Measurements from ENCODE around the gene TRAPPC2B.

Gene TRAPPC2B

GRCh38 chr19:57362997-57363687, at the start of gene TRAPPC2B, which contains the start of gene ZNF547:
TSS of gene TRAPPC2B (plus strand) at chr19:57363551. CDS start at chr19:57364834, 1,283 bp downstream.
TSS of gene ZNF547 (plus strand) at chr19:57363551. CDS start at chr19:57368556, 5,005 bp downstream.
- H3K9ac ChIP-seq (ENCODE audit: low read depth, low read length), result peak within 1 kb of the TSS; percentile 64
- 0 out of 2 replicates have a peak, but pooled peaks cover 8% of the 10 kb centered on the region for H3K4me1 ChIP-seq (ENCODE audit: control insufficient read depth, insufficient read depth, low read length)
- no peaks in the 10 kb centered on the region for H3K27me3 ChIP-seq (ENCODE audit: control insufficient read depth, insufficient read depth, low read length)
- H3K4me3 ChIP-seq (ENCODE audit: low read depth, low read length), result peak within 1 kb of the TSS; percentile 84
- peaks cover 9% of the 10 kb centered on the region; the same call in 1 of the 2 replicates for H3K36me3 ChIP-seq (ENCODE audit: control insufficient read depth, insufficient read depth, low read length)
- H3K9me3 ChIP-seq (ENCODE audit: control insufficient read depth, insufficient read depth, low read length), result no peaks in the 10 kb centered on the region
- H3K27ac ChIP-seq (ENCODE audit: low read depth, low read length), result peak within 1 kb of the TSS; percentile 75

GRCh38 chr19:57314146-57314545, 49.2 kb upstream of the TRAPPC2B start:
- Histone ChIP-seq H3K36me3 (ENCODE audit: control insufficient read depth, insufficient read depth, low read length) (no peaks in the 10 kb centered on the region), H3K4me1 (ENCODE audit: control insufficient read depth, insufficient read depth, low read length) (peaks cover 8% of the 10 kb centered on the region; the same call in 1 of the 2 replicates), H3K9ac (ENCODE audit: low read depth, low read length) (no peak overlapping the region), H3K9me3 (ENCODE audit: control insufficient read depth, insufficient read depth, low read length) (no peaks in the 10 kb centered on the region), H3K27ac (ENCODE audit: low read depth, low read length) (no peak overlapping the region), H3K27me3 (ENCODE audit: control insufficient read depth, insufficient read depth, low read length) (no peaks in the 10 kb centered on the region; the same call in 1 of the 2 replicates), H3K4me3 (ENCODE audit: low read depth, low read length) (no peak overlapping the region)

- H3K4me3 ChIP-seq (ENCODE audit: low read depth, low read length), result no peak overlapping the region
- no peak overlapping the region for H3K27ac ChIP-seq (ENCODE audit: low read depth, low read length)
- peaks cover 21% of the 10 kb centered on the region for H3K4me1 ChIP-seq (ENCODE audit: control insufficient read depth, insufficient read depth, low read length)
- H3K27me3 ChIP-seq (ENCODE audit: control insufficient read depth, insufficient read depth, low read length), result no peaks in the 10 kb centered on the region; the same call in 1 of the 2 replicates
- no peaks in the 10 kb centered on the region for H3K9me3 ChIP-seq (ENCODE audit: control insufficient read depth, insufficient read depth, low read length)
- H3K9ac ChIP-seq (ENCODE audit: low read depth, low read length), result no peak overlapping the region
- no peaks in the 10 kb centered on the region for H3K36me3 ChIP-seq (ENCODE audit: control insufficient read depth, insufficient read depth, low read length)
Measured at GRCh38 chr19:57317503-57317902, 45.8 kb upstream of the TRAPPC2B start.

- Histone ChIP-seq H3K4me3 (ENCODE audit: low read depth, low read length) (peak overlapping the region; percentile 87), H3K9ac (ENCODE audit: low read depth, low read length) (peak overlapping the region; percentile 2; the same call in 1 of the 2 replicates), H3K27ac (ENCODE audit: low read depth, low read length) (peak overlapping the region; percentile 92), H3K36me3 (ENCODE audit: control insufficient read depth, insufficient read depth, low read length) (peaks cover 14% of the 10 kb centered on the region), H3K4me1 (ENCODE audit: control insufficient read depth, insufficient read depth, low read length) (peaks cover 21% of the 10 kb centered on the region), H3K9me3 (ENCODE audit: control insufficient read depth, insufficient read depth, low read length) (no peaks in the 10 kb centered on the region), H3K27me3 (ENCODE audit: control insufficient read depth, insufficient read depth, low read length) (no peaks in the 10 kb centered on the region; the same call in 1 of the 2 replicates)
Measured at GRCh38 chr19:57319869-57320179, 43.5 kb upstream of the TRAPPC2B start.

- H3K36me3 ChIP-seq (ENCODE audit: control insufficient read depth, insufficient read depth, low read length), result peaks cover 20% of the 10 kb centered on the region
- no peaks in the 10 kb centered on the region for H3K9me3 ChIP-seq (ENCODE audit: control insufficient read depth, insufficient read depth, low read length)
- peak within 1 kb of the TSS; percentile 68 for H3K9ac ChIP-seq (ENCODE audit: low read depth, low read length)
- peaks cover 21% of the 10 kb centered on the region for H3K4me1 ChIP-seq (ENCODE audit: control insufficient read depth, insufficient read depth, low read length)
- no peaks in the 10 kb centered on the region; the same call in 1 of the 2 replicates for H3K27me3 ChIP-seq (ENCODE audit: control insufficient read depth, insufficient read depth, low read length)
- peak within 1 kb of the TSS; percentile 92 for H3K27ac ChIP-seq (ENCODE audit: low read depth, low read length)
- peak within 1 kb of the TSS; percentile 87 for H3K4me3 ChIP-seq (ENCODE audit: low read depth, low read length)
Measured at GRCh38 chr19:57320180-57321084, 42.9 kb upstream of the TRAPPC2B start, which contains the start of gene ZNF543. TSS of gene ZNF543 (plus strand) at chr19:57320472. CDS start at chr19:57320854, 382 bp downstream.

GRCh38 chr19:57321116-57321515, 42.2 kb upstream of the TRAPPC2B start:
- H3K9ac ChIP-seq (ENCODE audit: low read depth, low read length), result peak overlapping the region; percentile 68
- H3K9me3 ChIP-seq (ENCODE audit: control insufficient read depth, insufficient read depth, low read length), result no peaks in the 10 kb centered on the region
- H3K36me3 ChIP-seq (ENCODE audit: control insufficient read depth, insufficient read depth, low read length), result peaks cover 27% of the 10 kb centered on the region
- H3K4me3 ChIP-seq (ENCODE audit: low read depth, low read length), result peak overlapping the region; percentile 87
- H3K4me1 ChIP-seq (ENCODE audit: control insufficient read depth, insufficient read depth, low read length), result peaks cover 21% of the 10 kb centered on the region
- no peak overlapping the region for H3K27ac ChIP-seq (ENCODE audit: low read depth, low read length)
- H3K27me3 ChIP-seq (ENCODE audit: control insufficient read depth, insufficient read depth, low read length), result no peaks in the 10 kb centered on the region; the same call in 1 of the 2 replicates

- peaks cover 31% of the 10 kb centered on the region for H3K36me3 ChIP-seq (ENCODE audit: control insufficient read depth, insufficient read depth, low read length)
- H3K9me3 ChIP-seq (ENCODE audit: control insufficient read depth, insufficient read depth, low read length), result no peaks in the 10 kb centered on the region
- peaks cover 21% of the 10 kb centered on the region for H3K4me1 ChIP-seq (ENCODE audit: control insufficient read depth, insufficient read depth, low read length)
- no peaks in the 10 kb centered on the region for H3K27me3 ChIP-seq (ENCODE audit: control insufficient read depth, insufficient read depth, low read length)
- no peak overlapping the region; the same call in 1 of the 2 replicates for H3K9ac ChIP-seq (ENCODE audit: low read depth, low read length)
- no peak overlapping the region for H3K27ac ChIP-seq (ENCODE audit: low read depth, low read length)
- peak overlapping the region; percentile 87 for H3K4me3 ChIP-seq (ENCODE audit: low read depth, low read length)
Measured at GRCh38 chr19:57321751-57322150, 41.6 kb upstream of the TRAPPC2B start.

- Histone ChIP-seq H3K36me3 (ENCODE audit: control insufficient read depth, insufficient read depth, low read length) (peaks cover 60% of the 10 kb centered on the region), H3K4me3 (ENCODE audit: low read depth, low read length) (no peak overlapping the region), H3K27ac (ENCODE audit: low read depth, low read length) (no peak overlapping the region), H3K27me3 (ENCODE audit: control insufficient read depth, insufficient read depth, low read length) (no peaks in the 10 kb centered on the region), H3K9me3 (ENCODE audit: control insufficient read depth, insufficient read depth, low read length) (no peaks in the 10 kb centered on the region), H3K9ac (ENCODE audit: low read depth, low read length) (no peak overlapping the region), H3K4me1 (ENCODE audit: control insufficient read depth, insufficient read depth, low read length) (peaks cover 9% of the 10 kb centered on the region; the same call in 1 of the 2 replicates)
Measured at GRCh38 chr19:57324992-57325391, 38.4 kb upstream of the TRAPPC2B start.

- H3K9me3 ChIP-seq (ENCODE audit: control insufficient read depth, insufficient read depth, low read length), result no peaks in the 10 kb centered on the region
- H3K27ac ChIP-seq (ENCODE audit: low read depth, low read length), result no peak overlapping the region
- H3K9ac ChIP-seq (ENCODE audit: low read depth, low read length), result no peak overlapping the region
- H3K36me3 ChIP-seq (ENCODE audit: control insufficient read depth, insufficient read depth, low read length), result peaks cover 66% of the 10 kb centered on the region
- no peaks in the 10 kb centered on the region for H3K27me3 ChIP-seq (ENCODE audit: control insufficient read depth, insufficient read depth, low read length)
- no peaks in the 10 kb centered on the region for H3K4me1 ChIP-seq (ENCODE audit: control insufficient read depth, insufficient read depth, low read length)
- no peak overlapping the region for H3K4me3 ChIP-seq (ENCODE audit: low read depth, low read length)
Measured at GRCh38 chr19:57327993-57328392, 35.4 kb upstream of the TRAPPC2B start.

GRCh38 chr19:57334191-57334590, 29.2 kb upstream of the TRAPPC2B start:
- Histone ChIP-seq H3K9ac (ENCODE audit: low read depth, low read length) (no peak overlapping the region), H3K36me3 (ENCODE audit: control insufficient read depth, insufficient read depth, low read length) (peaks cover 11% of the 10 kb centered on the region), H3K27ac (ENCODE audit: low read depth, low read length) (no peak overlapping the region), H3K27me3 (ENCODE audit: control insufficient read depth, insufficient read depth, low read length) (no peaks in the 10 kb centered on the region), H3K4me3 (ENCODE audit: low read depth, low read length) (no peak overlapping the region), H3K4me1 (ENCODE audit: control insufficient read depth, insufficient read depth, low read length) (no peaks in the 10 kb centered on the region), H3K9me3 (ENCODE audit: control insufficient read depth, insufficient read depth, low read length) (no peaks in the 10 kb centered on the region)

Measured in HUES48 (cell line).